ENCODE results near the gene G3BP2.

Gene G3BP2

GRCh38 chr4:75637176-75637575 is 36.0 kb downstream of the G3BP2 start:
- no peak for DNase-seq

GRCh38 chr4:75634951-75635350 is 38.3 kb downstream of the G3BP2 start:
- DNase-seq: no peak

- no peak for DNase-seq
Observed at GRCh38 chr4:75634281-75634680, 38.9 kb downstream of the G3BP2 start.

GRCh38 chr4:75633846-75634245 is 39.4 kb downstream of the G3BP2 start:
- no peak for DNase-seq

- no peak for DNase-seq
Observed at GRCh38 chr4:75630937-75631329, 42.3 kb downstream of the G3BP2 start.

- no peak for DNase-seq
Observed at GRCh38 chr4:75630174-75630936, 42.9 kb downstream of the G3BP2 start, which contains the start of gene CDKL2. TSS of gene CDKL2 (minus strand) at chr4:75630528. CDS start at chr4:75625988, 4,540 bp downstream.

GRCh38 chr4:75629239-75629638 is 44.0 kb downstream of the G3BP2 start:
- DNase-seq: no peak

- DNase-seq: no peak
Observed at GRCh38 chr4:75623026-75623425, 50.2 kb downstream of the G3BP2 start.

- no peak for DNase-seq
Observed at GRCh38 chr4:75621715-75622114, 51.5 kb downstream of the G3BP2 start.

GRCh38 chr4:75612306-75612705 is 60.9 kb downstream of the G3BP2 start:
- DNase-seq: no peak

GRCh38 chr4:75605928-75606327 is 67.3 kb downstream of the G3BP2 start:
- DNase-seq: no peak

- no peak for DNase-seq
Observed at GRCh38 chr4:75599647-75600046, 73.6 kb downstream of the G3BP2 start.

GRCh38 chr4:75598390-75598789 is 74.8 kb downstream of the G3BP2 start:
- no peak for DNase-seq

- DNase-seq: no peak
Observed at GRCh38 chr4:75596061-75596460, 77.2 kb downstream of the G3BP2 start.

GRCh38 chr4:75593393-75593792 is 79.8 kb downstream of the G3BP2 start:
- no peak for DNase-seq
